NCI-H146 (cell line): ENCODE measurements around the gene GCA.

ENCODE experiments used
- DNase-seq: peaks from one replicate; lab custom pipeline; 2025; lab: John Stamatoyannopoulos, UW

The GCA gene

GRCh38 chr2:162343824-162344616 lies at the start of gene GCA:
Gene GCA, plus strand, starts transcription at chr2:162344132. Its CDS starts 117 bp downstream, at chr2:162344249.
- peak; percentile 93 for DNase-seq

GRCh38 chr2:162295009-162295408 lies 48.9 kb upstream of the GCA start:
- no peak for DNase-seq

GRCh38 chr2:162297925-162298552 lies 45.9 kb upstream of the GCA start:
- peak; percentile 49 for DNase-seq

- no peak for DNase-seq
These were observed 45.1 kb upstream of the GCA start for GRCh38 chr2:162298669-162299335.

- DNase-seq: no peak
These were observed 43.7 kb upstream of the GCA start for GRCh38 chr2:162300266-162300665.

- DNase-seq: peak; percentile 59
These were observed 42.7 kb upstream of the GCA start for GRCh38 chr2:162301151-162301804.

GRCh38 chr2:162301877-162302276 lies 42.1 kb upstream of the GCA start:
- no peak for DNase-seq

GRCh38 chr2:162305901-162306300 lies 38.0 kb upstream of the GCA start:
- DNase-seq: no peak

- no peak for DNase-seq
These were observed 35.0 kb upstream of the GCA start for GRCh38 chr2:162308747-162309503.

- no peak for DNase-seq
These were observed 31.1 kb upstream of the GCA start for GRCh38 chr2:162312853-162313252.

GRCh38 chr2:162315938-162316337 lies 28.0 kb upstream of the GCA start:
- DNase-seq: no peak

GRCh38 chr2:162316590-162316989 lies 27.3 kb upstream of the GCA start:
- no peak for DNase-seq

GRCh38 chr2:162317058-162317742 lies 26.7 kb upstream of the GCA start:
- DNase-seq: no peak

GRCh38 chr2:162317861-162318327 lies 26.0 kb upstream of the GCA start:
- peak; percentile 41 for DNase-seq

- DNase-seq: peak; percentile 69
These were observed 25.4 kb upstream of the GCA start, which contains the start of gene IFIH1 for GRCh38 chr2:162318328-162319180. Gene IFIH1, minus strand, starts transcription at chr2:162318684. Its CDS starts 377 bp downstream, at chr2:162318307.

- no peak for DNase-seq
These were observed 22.9 kb upstream of the GCA start for GRCh38 chr2:162320864-162321517.

- DNase-seq: no peak
These were observed 19.0 kb upstream of the GCA start for GRCh38 chr2:162324953-162325352.

GRCh38 chr2:162327134-162327769 lies 16.7 kb upstream of the GCA start:
- DNase-seq: no peak

- DNase-seq: no peak
These were observed 16.1 kb upstream of the GCA start for GRCh38 chr2:162327806-162328205.
